BLaER1 treated with 17β-estradiol and CSF1 and Interleukin-3, amounts not matched to agents 10 nM and 100 nM (cell line): ENCODE data around the gene IGF2BP3.

ENCODE experiments used
- H3K27ac ChIP-seq, 11 experiments: shearing (Covaris generic); formaldehyde crosslinking; 2 replicates each; pipeline ENCODE4 v1.8.1; 2022
- H3K27me3 ChIP-seq, 11 experiments: shearing (Covaris generic); formaldehyde crosslinking; 2 replicates each; pipeline ENCODE4 v1.8.1; 2022
- H3K36me3 ChIP-seq, 11 experiments: shearing (Covaris generic); formaldehyde crosslinking; 2 replicates each; pipeline ENCODE4 v1.8.1; 2022
- H3K4me1 ChIP-seq, 10 experiments: shearing (Covaris generic); formaldehyde crosslinking; 2 replicates each; pipeline ENCODE4 v1.8.1; 2022
- H3K4me2 ChIP-seq, 11 experiments: shearing (Covaris generic); formaldehyde crosslinking; 2 replicates each; pipeline ENCODE4 v1.8.1; 2022
- H3K4me3 ChIP-seq, 10 experiments: shearing (Covaris generic); formaldehyde crosslinking; 2 replicates each; pipeline ENCODE4 v1.8.1; 2022
- H3K9ac ChIP-seq, 11 experiments: shearing (Covaris generic); formaldehyde crosslinking; 2 replicates each; pipeline ENCODE4 v1.8.1; 2022
- H3K9me3 ChIP-seq, 11 experiments: shearing (Covaris generic); formaldehyde crosslinking; replicated peaks in 1 of 11; 2 replicates each; pipeline ENCODE4 v1.8.1; 2022
- H4K20me1 ChIP-seq, 11 experiments: shearing (Covaris generic); formaldehyde crosslinking; 2 replicates each; pipeline ENCODE4 v1.8.1; 2022
- Cebpa-rat ChIP-seq, 11 experiments: shearing (Covaris generic); IDR thresholded peaks; 2 replicates each; pipeline ENCODE4 v1.8.1; 2022

IGF2BP3 gene

GRCh38 chr7:23450518-23450917 is 19.8 kb downstream of the IGF2BP3 start:
- Histone ChIP-seq H3K4me1 (peaks cover 0 to 4% (median 0%) of the 10 kb centered on the region in 10 experiments; a peak in 1 of 20 replicates), H4K20me1 (no peaks in the 10 kb centered on the region)

DNA sequence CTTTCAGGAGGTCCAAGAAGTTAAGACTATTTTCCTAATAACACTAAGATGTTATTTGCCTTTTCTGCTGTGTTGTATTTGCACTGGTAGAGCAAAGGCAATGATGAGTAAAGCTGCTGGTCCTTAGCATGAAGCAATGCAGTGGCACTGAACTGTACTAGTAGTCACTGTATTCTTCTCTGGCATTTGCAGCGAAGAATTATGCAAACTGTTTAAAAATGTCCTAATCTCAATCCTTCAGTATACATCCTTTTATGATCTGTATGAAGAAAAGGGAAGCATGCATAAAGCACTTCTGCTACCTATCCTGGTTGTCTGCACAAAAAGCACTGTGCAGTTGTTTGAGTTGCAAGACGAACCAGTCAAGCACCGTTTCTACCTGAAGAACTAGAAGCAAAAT is 20.4 kb downstream of the IGF2BP3 start:
- no peaks in the 10 kb centered on the region for H3K9me3 ChIP-seq
- no peaks in the 10 kb centered on the region for H3K36me3 ChIP-seq
- TF ChIP-seq Cebpa-rat (IDR thresholded peaks at IDR 0.05) = no peak
- no peak overlapping the region for H3K27ac ChIP-seq
- no peak overlapping the region for H3K4me2 ChIP-seq
- H4K20me1 ChIP-seq = no peaks in the 10 kb centered on the region
- H3K27me3 ChIP-seq = no peaks in the 10 kb centered on the region
- peaks cover 0 to 4% (median under 1%) of the 10 kb centered on the region in 10 experiments; a peak in 5 of 20 replicates for H3K4me1 ChIP-seq
- H3K4me3 ChIP-seq = no peak overlapping the region
- no peak overlapping the region for H3K9ac ChIP-seq

More at GRCh38 chr7:23450518-23450917, 19.8 kb downstream of the IGF2BP3 start:
- Histone ChIP-seq H3K9me3 (no peaks in the 10 kb centered on the region), H3K36me3 (no peaks in the 10 kb centered on the region), H3K4me2 (no peak overlapping the region), H3K27me3 (no peaks in the 10 kb centered on the region), H3K9ac (no peak overlapping the region), H3K27ac (no peak overlapping the region), H3K4me3 (no peak overlapping the region)
- TF ChIP-seq Cebpa-rat (IDR thresholded peaks at IDR 0.05) = no peak

- Histone ChIP-seq H3K36me3 (no peaks in the 10 kb centered on the region), H3K4me1 (peaks cover 0 to 23% (median 14%) of the 10 kb centered on the region in 10 experiments; a peak in 13 of 20 replicates), H3K27me3 (no peaks in the 10 kb centered on the region), H4K20me1 (no peaks in the 10 kb centered on the region), H3K4me3 (no peak overlapping the region), H3K4me2 (no peak overlapping the region; a peak in 1 of 22 replicates), H3K27ac (no peak overlapping the region; a peak in 1 of 22 replicates), H3K9ac (no peak overlapping the region), H3K9me3 (no peaks in the 10 kb centered on the region)
- no peak for TF ChIP-seq Cebpa-rat (IDR thresholded peaks at IDR 0.05)
Measured at GRCh38 chr7:23445326-23445725, 25.0 kb downstream of the IGF2BP3 start.

DNA sequence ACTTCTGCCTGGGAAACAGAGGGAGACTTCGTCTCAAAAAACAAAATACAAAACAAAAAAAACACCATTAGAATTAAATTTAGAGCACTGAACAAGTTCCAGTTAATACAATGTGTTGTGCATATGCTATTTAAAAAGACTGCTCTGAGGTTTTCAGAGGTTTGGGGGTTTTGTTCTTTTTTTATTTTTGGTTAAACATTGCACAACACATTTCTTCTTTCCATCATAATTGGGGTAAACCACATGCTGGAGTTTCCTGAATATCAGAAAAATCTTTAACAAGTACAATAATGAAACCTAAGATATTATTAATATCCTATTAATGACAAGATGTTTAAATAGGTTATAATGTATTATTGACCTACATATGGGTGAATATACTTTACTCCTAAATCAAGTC is 26.3 kb downstream of the IGF2BP3 start:
- Histone ChIP-seq H3K4me3 (no peak overlapping the region), H3K4me1 (peaks cover 0 to 23% (median 14%) of the 10 kb centered on the region in 10 experiments; a peak in 13 of 20 replicates), H3K27me3 (no peaks in the 10 kb centered on the region), H3K4me2 (peak overlapping the region in 8 of 11 experiments; percentile 28 to 66 (median 42); a peak in 14 of 22 replicates), H3K36me3 (no peaks in the 10 kb centered on the region), H3K9ac (no peak overlapping the region), H3K27ac (no peak overlapping the region), H4K20me1 (no peaks in the 10 kb centered on the region), H3K9me3 (no peaks in the 10 kb centered on the region)
- no peak for TF ChIP-seq Cebpa-rat (IDR thresholded peaks at IDR 0.05)

DNA sequence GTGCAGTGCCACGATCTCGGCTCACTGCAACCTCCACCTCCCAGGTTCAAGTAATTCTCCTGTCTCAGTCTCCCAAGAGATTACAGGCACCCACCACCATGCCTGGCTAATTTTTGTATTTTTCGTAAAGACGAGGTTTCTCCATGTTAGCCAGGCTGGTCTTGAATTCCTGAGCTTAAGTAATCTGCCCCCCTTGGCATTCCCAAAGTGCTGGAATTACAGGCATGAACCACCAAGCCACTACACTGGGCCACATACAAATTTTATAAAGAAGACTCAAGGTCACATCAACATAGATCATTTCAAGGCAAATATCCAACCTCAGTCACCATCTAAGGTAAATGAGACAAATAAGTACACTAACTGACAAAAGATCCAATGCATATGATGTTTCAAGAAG is 32.1 kb downstream of the IGF2BP3 start:
- Histone ChIP-seq H3K9me3 (no peaks in the 10 kb centered on the region), H3K9ac (no peak overlapping the region), H3K4me1 (peaks cover 0 to 2% (median under 1%) of the 10 kb centered on the region in 10 experiments; a peak in 6 of 20 replicates), H3K36me3 (no peaks in the 10 kb centered on the region), H3K4me2 (no peak overlapping the region), H4K20me1 (no peaks in the 10 kb centered on the region), H3K27ac (no peak overlapping the region), H3K27me3 (no peaks in the 10 kb centered on the region), H3K4me3 (no peak overlapping the region)
- no peak for TF ChIP-seq Cebpa-rat (IDR thresholded peaks at IDR 0.05)

- Histone ChIP-seq H3K9ac (no peak overlapping the region), H3K27ac (no peak overlapping the region), H3K4me2 (no peak overlapping the region), H3K36me3 (no peaks in the 10 kb centered on the region), H3K4me3 (no peak overlapping the region), H4K20me1 (no peaks in the 10 kb centered on the region), H3K27me3 (no peaks in the 10 kb centered on the region), H3K9me3 (no peaks in the 10 kb centered on the region), H3K4me1 (no peaks in the 10 kb centered on the region)
- TF ChIP-seq Cebpa-rat (IDR thresholded peaks at IDR 0.05) = no peak
Measured at GRCh38 chr7:23434147-23434917, 36.0 kb downstream of the IGF2BP3 start.

DNA sequence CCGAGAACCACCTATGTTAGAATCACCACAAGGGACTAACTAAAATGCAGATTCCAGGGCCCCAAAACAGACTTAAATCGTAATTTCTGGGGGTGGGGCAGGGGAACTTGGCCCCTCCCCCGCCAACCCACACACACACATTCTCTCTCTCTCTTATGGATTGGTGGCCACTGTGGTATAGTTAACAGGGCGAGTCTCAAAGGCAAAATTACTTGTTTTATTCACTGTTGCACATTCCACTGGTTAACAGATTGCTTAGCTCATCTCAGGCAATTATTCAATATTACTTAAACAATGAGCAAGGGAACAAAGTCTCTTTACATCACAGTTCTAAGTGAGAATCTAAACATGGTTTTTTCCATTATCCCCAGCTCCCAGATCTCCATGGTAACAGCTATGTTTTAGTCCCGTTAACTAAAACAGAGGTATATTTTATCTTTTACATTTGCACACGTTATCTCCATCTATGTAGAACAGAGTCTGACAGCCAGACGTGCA is 38.5 kb downstream of the IGF2BP3 start:
- Histone ChIP-seq H3K9ac (no peak overlapping the region), H4K20me1 (no peaks in the 10 kb centered on the region), H3K4me2 (no peak overlapping the region), H3K4me3 (no peak overlapping the region), H3K36me3 (no peaks in the 10 kb centered on the region), H3K27ac (no peak overlapping the region), H3K27me3 (no peaks in the 10 kb centered on the region), H3K4me1 (no peaks in the 10 kb centered on the region), H3K9me3 (no peaks in the 10 kb centered on the region)
- TF ChIP-seq Cebpa-rat (IDR thresholded peaks at IDR 0.05) = no peak

GRCh38 chr7:23430893-23431259 is 39.4 kb downstream of the IGF2BP3 start:
- H4K20me1 ChIP-seq = no peaks in the 10 kb centered on the region
- no peak overlapping the region for H3K4me2 ChIP-seq
- no peaks in the 10 kb centered on the region for H3K36me3 ChIP-seq
- no peak overlapping the region for H3K27ac ChIP-seq
- no peak overlapping the region for H3K9ac ChIP-seq
- H3K9me3 ChIP-seq = no peaks in the 10 kb centered on the region
- H3K4me3 ChIP-seq = no peak overlapping the region
- H3K4me1 ChIP-seq = no peaks in the 10 kb centered on the region
- no peak for TF ChIP-seq Cebpa-rat (IDR thresholded peaks at IDR 0.05)
- H3K27me3 ChIP-seq = no peaks in the 10 kb centered on the region

DNA sequence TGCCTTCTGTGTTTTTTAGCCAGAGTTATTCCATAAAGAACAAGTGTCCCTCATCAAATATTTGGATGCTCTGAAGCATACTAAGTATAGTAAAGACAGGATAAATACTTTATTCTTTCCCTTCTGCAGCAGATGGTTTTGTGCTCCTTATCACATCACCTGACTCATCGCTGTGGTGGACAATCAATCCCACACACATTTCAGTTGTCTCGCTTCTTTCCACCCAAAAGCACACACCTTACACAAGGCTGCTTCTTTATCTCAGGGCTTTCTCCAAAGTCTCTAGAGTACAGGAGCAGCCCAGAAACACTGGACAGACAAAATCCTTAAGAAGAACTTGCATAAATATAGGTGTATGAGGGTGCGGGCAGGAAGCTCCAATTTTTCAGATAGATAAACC is 43.4 kb downstream of the IGF2BP3 start:
- Histone ChIP-seq H3K4me1 (no peaks in the 10 kb centered on the region), H3K27me3 (no peaks in the 10 kb centered on the region), H3K9ac (no peak overlapping the region), H3K36me3 (no peaks in the 10 kb centered on the region), H3K27ac (no peak overlapping the region), H3K4me2 (no peak overlapping the region), H3K4me3 (no peak overlapping the region), H3K9me3 (no peaks in the 10 kb centered on the region), H4K20me1 (no peaks in the 10 kb centered on the region)
- no peak for TF ChIP-seq Cebpa-rat (IDR thresholded peaks at IDR 0.05)

GRCh38 chr7:23422909-23423308 is 47.4 kb downstream of the IGF2BP3 start:
- H4K20me1 ChIP-seq = no peaks in the 10 kb centered on the region
- H3K9me3 ChIP-seq = no peaks in the 10 kb centered on the region

More at GRCh38 chr7:23422909-23423308, 47.4 kb downstream of the IGF2BP3 start:
- no peaks in the 10 kb centered on the region for H3K27me3 ChIP-seq
- H3K4me1 ChIP-seq = peaks cover 0 to 7% (median 0%) of the 10 kb centered on the region in 10 experiments; a peak in 5 of 20 replicates
- no peak overlapping the region for H3K4me3 ChIP-seq
- H3K36me3 ChIP-seq = no peaks in the 10 kb centered on the region
- H3K27ac ChIP-seq = no peak overlapping the region
- H3K9ac ChIP-seq = no peak overlapping the region
- H3K4me2 ChIP-seq = no peak overlapping the region
- TF ChIP-seq Cebpa-rat (IDR thresholded peaks at IDR 0.05) = no peak
